ENCODE results near the gene CD58.
"Not testable (repeated sequence)": the region's sequence is repeated elsewhere in the genome, so short reads cannot be mapped to it uniquely, and the experiment has no call there.

CD58 gene

GRCh38 chr1:116569776-116570357 lies 959 bp downstream of the CD58 start:
- peak; percentile 51 for DNase-seq

GRCh38 chr1:116569381-116569670 lies 1.5 kb downstream of the CD58 start:
- DNase-seq = no peak

- DNase-seq = no peak
These were observed 2.0 kb downstream of the CD58 start for GRCh38 chr1:116568662-116569380.

- DNase-seq = no peak
These were observed 2.8 kb downstream of the CD58 start for GRCh38 chr1:116567790-116568661.

- no peak for DNase-seq
These were observed 5.6 kb downstream of the CD58 start for GRCh38 chr1:116565222-116565621.

GRCh38 chr1:116564426-116564825 lies 6.4 kb downstream of the CD58 start:
- no peak for DNase-seq

- DNase-seq = not testable (repeated sequence)
These were observed 8.4 kb downstream of the CD58 start for GRCh38 chr1:116562465-116562864.

- no peak for DNase-seq
These were observed 9.3 kb downstream of the CD58 start for GRCh38 chr1:116561563-116561962.

- DNase-seq = no peak
These were observed 9.9 kb downstream of the CD58 start for GRCh38 chr1:116560704-116561490.

- DNase-seq = no peak
These were observed 11.5 kb downstream of the CD58 start for GRCh38 chr1:116559304-116559761.

GRCh38 chr1:116558571-116558970 lies 12.3 kb downstream of the CD58 start:
- DNase-seq = no peak

GRCh38 chr1:116558140-116558549 lies 12.7 kb downstream of the CD58 start:
- no peak for DNase-seq

- DNase-seq = no peak
These were observed 13.4 kb downstream of the CD58 start for GRCh38 chr1:116557323-116557878.

- peak; percentile 66 for DNase-seq
These were observed 14.4 kb downstream of the CD58 start for GRCh38 chr1:116556289-116557006.

GRCh38 chr1:116554924-116555323 lies 15.9 kb downstream of the CD58 start:
- DNase-seq = no peak

- DNase-seq = no peak
These were observed 17.3 kb downstream of the CD58 start for GRCh38 chr1:116553386-116554115.

- no peak for DNase-seq
These were observed 24.4 kb downstream of the CD58 start for GRCh38 chr1:116546354-116546977.

GRCh38 chr1:116545359-116545705 lies 25.5 kb downstream of the CD58 start:
- no peak for DNase-seq

GRCh38 chr1:116544588-116545358 lies 26.1 kb downstream of the CD58 start:
- DNase-seq = no peak

GRCh38 chr1:116540088-116540487 lies 30.7 kb downstream of the CD58 start:
- DNase-seq = no peak
